LNCaP clone FGC (cell line): ENCODE data around the gene DUS3L.

Experiments used
- DNase-seq: peaks from one replicate; pipeline ENCODE4 v3.0.0-alpha.2; 2011; ENCODE audit warnings: low read depth
- H3K4me3 ChIP-seq: 2 replicates; pipeline ENCODE4 v1.5.1; 2011; ENCODE audit warnings: mild to moderate bottlenecking, low read depth, low read length, control low read depth
- TF ChIP-seq, protein P1 (sequence below): IDR thresholded peaks from 2 replicates; pipeline ENCODE4 v1.5.1; 2012; ENCODE audit warnings: mild to moderate bottlenecking; ENCODE audit not compliant: control insufficient read depth, insufficient read depth; ENCODE audit errors: extremely low read depth

Gene DUS3L

GRCh38 chr19:5809053-5809452 lies 18.1 kb upstream of the DUS3L start:
- no peak for DNase-seq
- no peak overlapping the region for H3K4me3 ChIP-seq
- TF ChIP-seq, protein P1, sequence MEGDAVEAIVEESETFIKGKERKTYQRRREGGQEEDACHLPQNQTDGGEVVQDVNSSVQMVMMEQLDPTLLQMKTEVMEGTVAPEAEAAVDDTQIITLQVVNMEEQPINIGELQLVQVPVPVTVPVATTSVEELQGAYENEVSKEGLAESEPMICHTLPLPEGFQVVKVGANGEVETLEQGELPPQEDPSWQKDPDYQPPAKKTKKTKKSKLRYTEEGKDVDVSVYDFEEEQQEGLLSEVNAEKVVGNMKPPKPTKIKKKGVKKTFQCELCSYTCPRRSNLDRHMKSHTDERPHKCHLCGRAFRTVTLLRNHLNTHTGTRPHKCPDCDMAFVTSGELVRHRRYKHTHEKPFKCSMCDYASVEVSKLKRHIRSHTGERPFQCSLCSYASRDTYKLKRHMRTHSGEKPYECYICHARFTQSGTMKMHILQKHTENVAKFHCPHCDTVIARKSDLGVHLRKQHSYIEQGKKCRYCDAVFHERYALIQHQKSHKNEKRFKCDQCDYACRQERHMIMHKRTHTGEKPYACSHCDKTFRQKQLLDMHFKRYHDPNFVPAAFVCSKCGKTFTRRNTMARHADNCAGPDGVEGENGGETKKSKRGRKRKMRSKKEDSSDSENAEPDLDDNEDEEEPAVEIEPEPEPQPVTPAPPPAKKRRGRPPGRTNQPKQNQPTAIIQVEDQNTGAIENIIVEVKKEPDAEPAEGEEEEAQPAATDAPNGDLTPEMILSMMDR: no peak

GRCh38 chr19:5808120-5808816 lies 17.3 kb upstream of the DUS3L start:
- TF ChIP-seq, protein P1: no peak
- no peak for DNase-seq
- no peak overlapping the region for H3K4me3 ChIP-seq

DNA sequence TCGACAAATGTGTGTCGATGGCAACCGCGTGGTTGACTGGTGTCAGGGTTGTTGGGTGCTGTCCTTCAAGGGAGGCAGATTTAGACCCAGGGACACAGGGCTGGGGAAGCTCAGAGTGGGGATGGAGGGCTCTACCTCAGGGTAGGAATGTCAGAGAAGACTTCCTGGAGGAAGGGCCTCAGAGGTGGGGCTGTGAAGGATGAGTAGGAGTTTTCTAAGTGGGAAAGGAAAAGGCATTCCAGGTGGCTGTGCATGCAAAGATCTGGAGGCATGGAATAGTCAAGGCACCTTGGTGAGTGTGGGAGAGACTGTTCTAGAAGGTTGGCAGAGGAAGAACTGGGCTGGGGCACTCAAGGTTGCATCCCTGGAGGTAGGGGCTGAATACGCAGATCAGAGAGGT lies 15.9 kb upstream of the DUS3L start:
- DNase-seq: no peak
- TF ChIP-seq, protein P1: no peak
- no peak overlapping the region for H3K4me3 ChIP-seq

DNA sequence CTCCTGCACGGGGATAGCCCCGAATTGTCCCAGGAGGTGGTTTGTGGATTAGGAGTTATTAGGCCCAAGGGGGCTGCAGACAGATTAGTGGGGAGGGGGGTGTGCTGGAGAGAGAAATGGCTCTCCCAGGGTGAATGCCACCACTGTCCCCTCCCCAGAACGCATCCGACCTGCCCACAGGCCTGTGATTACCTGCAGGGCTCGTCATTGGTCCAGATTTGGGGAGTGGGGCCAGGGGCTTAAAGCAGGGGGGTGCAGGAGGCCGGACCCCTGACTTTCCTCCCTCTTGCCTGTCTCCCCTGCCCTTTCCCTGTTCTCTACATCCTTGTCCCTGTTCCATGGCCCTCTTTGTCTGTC lies 15.1 kb upstream of the DUS3L start:
- TF ChIP-seq, protein P1: no peak

GRCh38 chr19:5805462-5806132 lies 14.6 kb upstream of the DUS3L start:
- DNase-seq: no peak
- TF ChIP-seq, protein P1: peak; percentile 73
- H3K4me3 ChIP-seq: peak overlapping the region; percentile 37

More for the DNA sequence above, 15.1 kb upstream of the DUS3L start:
- no peak overlapping the region for H3K4me3 ChIP-seq
- DNase-seq: no peak

DNA sequence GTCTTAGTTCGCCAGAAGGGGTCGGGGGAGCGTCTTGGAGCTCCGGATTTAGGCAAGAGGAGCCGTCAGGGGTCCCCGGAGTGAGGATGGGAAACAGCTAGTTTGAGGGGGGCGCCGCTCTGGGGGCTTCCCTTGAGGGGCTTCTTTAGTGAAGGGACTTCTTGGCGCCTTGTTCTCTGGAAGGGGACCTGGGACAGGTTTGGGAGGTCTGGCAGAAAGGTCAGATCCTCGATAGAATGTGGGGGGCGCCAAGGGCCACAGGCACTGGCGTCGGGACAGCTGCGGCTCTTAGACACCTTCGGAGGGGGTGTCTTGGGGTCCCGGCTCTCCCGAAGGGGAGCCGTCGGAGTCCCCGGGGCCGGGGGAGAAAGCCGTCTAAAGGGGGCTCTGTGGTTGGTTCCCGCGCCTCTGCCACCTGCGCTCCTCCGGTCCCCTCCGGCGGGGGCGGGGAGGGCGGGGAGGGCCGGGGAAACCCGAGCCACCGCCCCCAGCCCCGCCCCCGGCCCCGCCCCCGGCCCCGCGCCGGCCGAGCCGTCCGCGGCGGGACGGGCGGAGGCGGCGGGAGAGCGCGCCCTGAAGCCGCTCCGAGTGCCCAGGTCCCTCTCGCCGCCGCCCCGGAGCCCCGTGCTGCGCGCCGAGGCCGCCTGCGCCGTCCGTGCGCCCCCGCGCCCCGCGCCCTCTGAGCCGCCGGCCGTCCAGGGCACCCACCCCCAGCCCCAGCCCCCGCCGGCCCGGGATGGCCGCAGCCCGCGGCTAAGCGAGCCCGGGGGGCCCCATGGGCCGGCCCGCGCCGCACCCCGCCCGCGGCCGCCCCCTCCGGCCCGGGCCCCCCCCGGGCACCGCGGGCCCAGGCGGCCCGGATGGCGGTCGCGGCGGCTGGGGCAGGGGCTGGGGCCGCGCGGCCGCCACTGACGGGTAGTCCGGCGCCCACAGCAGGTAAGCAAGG lies 13.8 kb upstream of the DUS3L start, which contains the start of gene NRTN:
Gene NRTN, plus strand, starts transcription at position 552 of the 946 bp plus-strand sequence. CDS start 19,099 bp downstream, outside the sequence.
- peak within 1 kb of the TSS; percentile 46 for H3K4me3 ChIP-seq
- DNase-seq: no peak
- TF ChIP-seq, protein P1: no peak
